HCT116 (cell line): Measurements from ENCODE around the gene PKNOX2. TPM values are rescaled to one million over a fixed set of nuclear protein-coding genes. Genes with fewer than 3 reads are reported as not detected.

Source experiments
- ATAC-seq: fragments of 200-7000 bp; cut with Tn5 transposase; 2 replicates; pipeline ENCODE4 v1.9.1; 2020; ENCODE audit warnings: mild to moderate bottlenecking, moderate library complexity
- BruUV-seq: library from RNA; stranded (reverse); fragments of 400-500 nt; replicated peaks from 2 replicates; lab custom pipeline; 2021; lab: Mats Ljungman, UMichigan
- CTCF ChIA-PET: fragments of 300-600 bp; sonication (Branson Sonifier 250); formaldehyde crosslinking; loops from one replicate; lab custom pipeline; 2021; ENCODE audit warnings: antibody characterized with exemption; lab: Charles Lee
- POLR2A ChIA-PET: fragments of 300-600, 350-600 bp; sonication (Branson Sonifier 250); formaldehyde crosslinking; loops from one replicate; lab custom pipeline; 2021; ENCODE audit warnings: antibody characterized with exemption; lab: Charles Lee
- RAD21 ChIA-PET, 2 experiments: fragments of 300-600 bp; sonication (Branson Sonifier 250); formaldehyde crosslinking; loops; one replicate each; lab custom pipeline; 2023; ENCODE audit warnings: low total read pairs in 2 of 2; ENCODE audit not compliant: uncharacterized antibody in 2 of 2, unreplicated experiment in 2 of 2, low non-redundant PET in 1 of 2; lab: Charles Lee
- DNase-seq: peaks from one replicate; pipeline ENCODE4 v3.0.0-alpha.2; 2010; ENCODE audit warnings: low read depth, low spot score
- H2AFZ ChIP-seq: fragments of 200-600 bp; shearing (Covaris generic), sonication (generic); 2 replicates; pipeline ENCODE4 v1.6.1; 2017; ENCODE audit warnings: low read depth, mixed run types, mixed read lengths, antibody characterized with exemption, low read length; ENCODE audit not compliant: poor library complexity, severe bottlenecking
- H3K27ac ChIP-seq: 2 replicates; pipeline ENCODE4 v1.5.1; 2012; ENCODE audit warnings: low read depth, low read length
- H3K27me3 ChIP-seq: fragments of 200-600 bp; sonication (generic); 2 replicates; pipeline ENCODE4 v1.6.1; 2016; ENCODE audit warnings: mixed run types, low read length, mixed read lengths; ENCODE audit not compliant: insufficient read depth
- H3K36me3 ChIP-seq, 2 experiments: fragments of 200-500 bp in 1 of 2; fragments of 200-600 bp in 1 of 2; sonication (Bioruptor generic) in 1 of 2; sonication (generic) in 1 of 2; 2 replicates each; pipeline versions ENCODE4 v1.5.1 to v1.6.1; 2014 to 2016; ENCODE audit warnings: low read length in 2 of 2, inconsistent platforms in 1 of 2, mixed read lengths in 1 of 2, mixed run types in 1 of 2; ENCODE audit not compliant: insufficient read depth in 2 of 2, control insufficient read depth in 1 of 2
- H3K4me1 ChIP-seq, 2 experiments: fragments of 200-600 bp in 1 of 2; sonication (generic) in 1 of 2; 2 replicates each; pipeline versions ENCODE4 v1.5.1 to v1.6.1; 2012 to 2017; ENCODE audit warnings: low read length in 2 of 2, inconsistent platforms in 1 of 2, mild to moderate bottlenecking in 1 of 2, mixed read lengths in 1 of 2, mixed run types in 1 of 2, moderate library complexity in 1 of 2; ENCODE audit not compliant: insufficient read depth in 2 of 2, control insufficient read depth in 1 of 2
- H3K4me2 ChIP-seq: fragments of 200-600 bp; sonication (generic); 2 replicates; pipeline ENCODE4 v1.6.1; 2017; ENCODE audit warnings: mixed run types, low read length, mixed read lengths
- H3K4me3 ChIP-seq, 2 experiments: fragments of 200-600 bp in 1 of 2; sonication (generic) in 1 of 2; replicated peaks in 1 of 2; 2 replicates each; pipeline ENCODE4 v1.5.1; 2011 to 2016; ENCODE audit warnings: low read length in 2 of 2, control low read depth in 1 of 2, low read depth in 1 of 2, mild to moderate bottlenecking in 1 of 2, mixed read lengths in 1 of 2, mixed run types in 1 of 2
- H3K79me2 ChIP-seq: fragments of 200-600 bp; sonication (generic); 2 replicates; pipeline ENCODE4 v1.6.1; 2017; ENCODE audit warnings: mild to moderate bottlenecking, mixed run types, low read length, moderate library complexity, mixed read lengths; ENCODE audit not compliant: insufficient read depth
- H3K9ac ChIP-seq: fragments of 200-600 bp; sonication (generic); 2 replicates; pipeline ENCODE4 v1.6.1; 2016; ENCODE audit warnings: low read length, mixed read lengths
- H3K9me2 ChIP-seq: fragments of 200-600 bp; sonication (generic), shearing (Covaris generic); 2 replicates; pipeline ENCODE4 v1.6.1; 2017; ENCODE audit warnings: mixed run types, mild to moderate bottlenecking, moderate library complexity; ENCODE audit not compliant: insufficient read depth
- H3K9me3 ChIP-seq, 2 experiments: fragments of 200-500 bp in 1 of 2; fragments of 200-600 bp in 1 of 2; sonication (Bioruptor generic) in 1 of 2; sonication (generic) in 1 of 2; 2 replicates each; pipeline ENCODE4 v1.6.1; 2014 to 2017; ENCODE audit warnings: low read length in 2 of 2, mixed read lengths in 2 of 2, inconsistent platforms in 1 of 2, low read depth in 1 of 2, mild to moderate bottlenecking in 1 of 2, mixed run types in 1 of 2, moderate library complexity in 1 of 2; ENCODE audit not compliant: control insufficient read depth in 1 of 2, insufficient read depth in 1 of 2
- H4K20me1 ChIP-seq: fragments of 200-600 bp; sonication (generic), shearing (Covaris generic); 2 replicates; pipeline ENCODE4 v1.6.1; 2017; ENCODE audit warnings: mixed run types, mild to moderate bottlenecking, moderate library complexity; ENCODE audit not compliant: insufficient read depth
- ATF3 ChIP-seq: IDR thresholded peaks from 2 replicates; pipeline ENCODE4 v1.6.1; 2012
- CBX3 ChIP-seq: IDR thresholded peaks from 2 replicates; pipeline ENCODE4 v1.6.1; 2012; ENCODE audit warnings: low read depth
- CEBPB ChIP-seq: IDR thresholded peaks from 2 replicates; pipeline ENCODE4 v1.6.1; 2012; ENCODE audit warnings: low read depth
- CTCF ChIP-seq, 3 experiments: fragments of 200-600 bp in 1 of 3; sonication (generic) in 1 of 3; IDR thresholded peaks in 2 of 3; conservative IDR thresholded peaks in 1 of 3; 2 replicates each; pipeline ENCODE4 v1.5.1; 2012 to 2017; ENCODE audit warnings: low read depth in 2 of 3, low read length in 2 of 3, antibody characterized with exemption in 1 of 3, borderline replicate concordance in 1 of 3, control low read depth in 1 of 3, mild to moderate bottlenecking in 1 of 3, mixed read lengths in 1 of 3, mixed run types in 1 of 3, moderate library complexity in 1 of 3; ENCODE audit not compliant: insufficient read depth in 1 of 3
- ELF1 ChIP-seq: IDR thresholded peaks from 2 replicates; pipeline ENCODE4 v1.6.1; 2012; ENCODE audit warnings: low read depth, borderline replicate concordance
- EZH2phosphoT487 ChIP-seq: fragments of 200-600 bp; IDR thresholded peaks from 2 replicates; pipeline ENCODE4 v1.6.1; 2018; ENCODE audit warnings: antibody characterized with exemption, borderline replicate concordance
- FOSL1 ChIP-seq: IDR thresholded peaks from 2 replicates; pipeline ENCODE4 v1.6.1; 2012; ENCODE audit warnings: low read depth
- POLR2AphosphoS5 ChIP-seq: IDR thresholded peaks from 2 replicates; pipeline ENCODE4 v1.6.1; 2011; ENCODE audit warnings: mild to moderate bottlenecking, low read depth, low read length, moderate library complexity
- REST ChIP-seq: IDR thresholded peaks from 2 replicates; pipeline ENCODE4 v1.6.1; 2012; ENCODE audit warnings: low read depth
- SIN3A ChIP-seq: IDR thresholded peaks from 2 replicates; pipeline ENCODE4 v1.6.1; 2012; ENCODE audit warnings: low read depth
- SRF ChIP-seq: IDR thresholded peaks from 2 replicates; pipeline ENCODE4 v1.6.1; 2012; ENCODE audit warnings: low read depth
- ZNF274 ChIP-seq: fragments of 200-500 bp; sonication (Bioruptor generic); IDR thresholded peaks from 2 replicates; pipeline ENCODE4 v1.6.1; 2014; ENCODE audit warnings: mild to moderate bottlenecking, low read depth, low read length, inconsistent platforms
- intact Hi-C: fragments of 100-400 bp; cut with micrococcal nuclease; formaldehyde crosslinking; loops from 2 replicates; pipeline ENCODE4 v1.10.0; 2022
- total RNA-seq: library from RNA; stranded (reverse); gene quantifications from one replicate; pipeline ENCODE4 v1.2.1, GENCODE V29; 2021; ENCODE audit not compliant: unreplicated experiment
- TF ChIP-seq, protein P1 (sequence below): IDR thresholded peaks from 2 replicates; pipeline ENCODE4 v1.6.1; 2011; ENCODE audit warnings: mild to moderate bottlenecking, low read length, moderate library complexity; ENCODE audit not compliant: insufficient replicate concordance; ENCODE audit errors: extremely low read depth

Gene PKNOX2
- total RNA-seq, 1 experiment from 2014 or later = 0.20 TPM

- H3K9me2 ChIP-seq = no peaks in the 10 kb centered on the region
- H3K27me3 ChIP-seq = no peaks in the 10 kb centered on the region
- RAD21 ChIA-PET = no interaction called here
- H3K79me2 ChIP-seq = no peaks in the 10 kb centered on the region
- DNase-seq = no peak
- H2AFZ ChIP-seq = no peak overlapping the region
- CTCF ChIA-PET = no interaction called here
- no peaks in the 10 kb centered on the region for H3K4me1 ChIP-seq
- TF ChIP-seq SIN3A = no peak
- H3K4me3 ChIP-seq = no peak overlapping the region
- no peak overlapping the region for H3K9ac ChIP-seq
- BruUV-seq = no TSS peak
- H4K20me1 ChIP-seq = no peaks in the 10 kb centered on the region
- H3K36me3 ChIP-seq = no peaks in the 10 kb centered on the region
- no peak overlapping the region for H3K27ac ChIP-seq
- no peak for ATAC-seq
- intact Hi-C loops = no loop called here
- H3K4me2 ChIP-seq = no peak overlapping the region
- H3K9me3 ChIP-seq = no peaks in the 10 kb centered on the region
- POLR2A ChIA-PET = no interaction called here
These were observed 192.2 kb downstream of the PKNOX2 start for GRCh38 chr11:125356797-125357196.

DNA sequence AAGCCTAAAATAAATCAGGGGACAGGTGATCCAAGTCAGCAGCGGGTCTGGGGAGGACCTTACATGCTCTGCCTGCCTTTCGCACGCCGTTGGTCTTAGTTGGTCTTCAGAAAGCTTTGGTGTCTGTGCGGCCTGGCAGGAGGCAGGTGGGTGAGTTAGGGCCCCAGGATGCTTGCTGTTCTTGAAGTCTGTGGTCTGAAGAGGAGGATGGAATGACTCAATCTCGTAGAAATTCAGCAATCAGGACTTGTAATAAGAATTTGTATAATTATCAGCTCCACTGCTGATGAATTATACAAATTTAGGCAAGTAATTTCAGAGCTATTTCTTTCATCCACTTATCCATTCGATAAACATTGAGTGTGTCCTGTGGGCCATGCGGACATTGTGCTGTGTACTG is 193.0 kb downstream of the PKNOX2 start:
- Histone ChIP-seq H3K79me2 (no peaks in the 10 kb centered on the region), H3K27ac (no peak overlapping the region), H3K9me2 (no peaks in the 10 kb centered on the region), H2AFZ (no peak overlapping the region), H3K9ac (no peak overlapping the region), H3K4me3 (no peak overlapping the region), H3K4me1 (no peaks in the 10 kb centered on the region), H3K4me2 (no peak overlapping the region), H4K20me1 (no peaks in the 10 kb centered on the region), H3K36me3 (no peaks in the 10 kb centered on the region), H3K9me3 (no peaks in the 10 kb centered on the region), H3K27me3 (no peaks in the 10 kb centered on the region)
- POLR2A ChIA-PET = no interaction called here
- intact Hi-C loops = no loop called here
- ATAC-seq (no peak), DNase-seq (no peak)
- RAD21 ChIA-PET = no interaction called here
- CTCF ChIA-PET = interaction anchor here (0.7 to 1.1 kb wide), 2 partner anchors 10 to 12 kb away, joined by 3 to 6 read pairs; no protein-coding TSS in a partner anchor
- no TSS peak for BruUV-seq
- TF ChIP-seq SIN3A = no peak
- TF ChIP-seq ELF1 = no peak
- TF ChIP-seq CEBPB = no peak
- no peak for TF ChIP-seq ATF3
- TF ChIP-seq CTCF (IDR thresholded peaks at IDR 0.05 in 2 of 3, conservative IDR thresholded peaks at IDR 0.05 in 1 of 3; ENCODE audit: borderline replicate concordance in 1 of 3, insufficient read depth in 1 of 3, low read depth in 2 of 3, low read length in 2 of 3) = no peak
- no peak for TF ChIP-seq CBX3
- no peak for TF ChIP-seq SRF
- TF ChIP-seq EZH2phosphoT487 = no peak
- TF ChIP-seq REST = no peak
- TF ChIP-seq, protein P1, sequence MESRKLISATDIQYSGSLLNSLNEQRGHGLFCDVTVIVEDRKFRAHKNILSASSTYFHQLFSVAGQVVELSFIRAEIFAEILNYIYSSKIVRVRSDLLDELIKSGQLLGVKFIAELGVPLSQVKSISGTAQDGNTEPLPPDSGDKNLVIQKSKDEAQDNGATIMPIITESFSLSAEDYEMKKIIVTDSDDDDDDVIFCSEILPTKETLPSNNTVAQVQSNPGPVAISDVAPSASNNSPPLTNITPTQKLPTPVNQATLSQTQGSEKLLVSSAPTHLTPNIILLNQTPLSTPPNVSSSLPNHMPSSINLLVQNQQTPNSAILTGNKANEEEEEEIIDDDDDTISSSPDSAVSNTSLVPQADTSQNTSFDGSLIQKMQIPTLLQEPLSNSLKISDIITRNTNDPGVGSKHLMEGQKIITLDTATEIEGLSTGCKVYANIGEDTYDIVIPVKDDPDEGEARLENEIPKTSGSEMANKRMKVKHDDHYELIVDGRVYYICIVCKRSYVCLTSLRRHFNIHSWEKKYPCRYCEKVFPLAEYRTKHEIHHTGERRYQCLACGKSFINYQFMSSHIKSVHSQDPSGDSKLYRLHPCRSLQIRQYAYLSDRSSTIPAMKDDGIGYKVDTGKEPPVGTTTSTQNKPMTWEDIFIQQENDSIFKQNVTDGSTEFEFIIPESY = no peak
- no peak for TF ChIP-seq POLR2AphosphoS5
- no peak for TF ChIP-seq ZNF274
- TF ChIP-seq FOSL1 = no peak
